NCI-H1417 treated with DMSO at 0.1 percent for 48 hours (cell line): Measurements from ENCODE around the gene PLCB1.

Experiments used
- DNase-seq: peaks from one replicate; lab custom pipeline; 2025; lab: John Stamatoyannopoulos, UW

PLCB1 gene

GRCh38 chr20:8657664-8658063 lies 525.6 kb downstream of the PLCB1 start:
- no peak for DNase-seq

GRCh38 chr20:8658103-8658502 lies 526.0 kb downstream of the PLCB1 start:
- no peak for DNase-seq

GRCh38 chr20:8661229-8661952 lies 529.3 kb downstream of the PLCB1 start:
- DNase-seq, result no peak

- no peak for DNase-seq
Observed at GRCh38 chr20:8662433-8662954, 530.4 kb downstream of the PLCB1 start.

GRCh38 chr20:8663424-8663823 lies 531.4 kb downstream of the PLCB1 start:
- DNase-seq, result no peak

- no peak for DNase-seq
Observed at GRCh38 chr20:8664778-8665177, 532.7 kb downstream of the PLCB1 start.

GRCh38 chr20:8667306-8667705 lies 535.2 kb downstream of the PLCB1 start:
- no peak for DNase-seq

- DNase-seq, result no peak
Observed at GRCh38 chr20:8670207-8670892, 538.3 kb downstream of the PLCB1 start.

GRCh38 chr20:8670893-8671215 lies 538.8 kb downstream of the PLCB1 start:
- DNase-seq, result no peak

- no peak for DNase-seq
Observed at GRCh38 chr20:8671370-8671961, 539.4 kb downstream of the PLCB1 start.

- DNase-seq, result no peak
Observed at GRCh38 chr20:8673116-8673515, 541.0 kb downstream of the PLCB1 start.

GRCh38 chr20:8675896-8676295 lies 543.8 kb downstream of the PLCB1 start:
- no peak for DNase-seq

GRCh38 chr20:8678098-8678776 lies 546.2 kb downstream of the PLCB1 start:
- DNase-seq, result no peak

GRCh38 chr20:8689337-8689736 lies 557.3 kb downstream of the PLCB1 start:
- DNase-seq, result no peak

GRCh38 chr20:8690074-8690473 lies 558.0 kb downstream of the PLCB1 start:
- DNase-seq, result no peak

GRCh38 chr20:8693709-8694108 lies 561.6 kb downstream of the PLCB1 start:
- DNase-seq, result no peak

- no peak for DNase-seq
Observed at GRCh38 chr20:8700756-8701155, 568.7 kb downstream of the PLCB1 start.

GRCh38 chr20:8706961-8707700 lies 575.1 kb downstream of the PLCB1 start:
- no peak for DNase-seq

GRCh38 chr20:8709627-8710026 lies 577.6 kb downstream of the PLCB1 start:
- no peak for DNase-seq

- DNase-seq, result no peak
Observed at GRCh38 chr20:8711501-8711900, 579.4 kb downstream of the PLCB1 start.

- DNase-seq, result no peak
Observed at GRCh38 chr20:8714206-8714605, 582.1 kb downstream of the PLCB1 start.

GRCh38 chr20:8718279-8718678 lies 586.2 kb downstream of the PLCB1 start:
- DNase-seq, result no peak
